NCI-H2171 treated with DMSO at 0.1 percent for 48 hours (cell line): ENCODE data around the gene MPV17L2.

Experiments used
- DNase-seq: peaks from one replicate; lab custom pipeline; 2025; lab: John Stamatoyannopoulos, UW

Gene MPV17L2

GRCh38 chr19:18218600-18218999, 25.6 kb downstream of the MPV17L2 start:
- no peak for DNase-seq

- DNase-seq, result no peak
Observed at GRCh38 chr19:18219911-18220631, 27.1 kb downstream of the MPV17L2 start.

- DNase-seq, result peak; percentile 27
Observed at GRCh38 chr19:18220632-18221275, 27.7 kb downstream of the MPV17L2 start.

GRCh38 chr19:18221815-18222725, 29.1 kb downstream of the MPV17L2 start:
- DNase-seq, result no peak

GRCh38 chr19:18223860-18224524, 31.0 kb downstream of the MPV17L2 start:
- peak; percentile 39 for DNase-seq

DNA sequence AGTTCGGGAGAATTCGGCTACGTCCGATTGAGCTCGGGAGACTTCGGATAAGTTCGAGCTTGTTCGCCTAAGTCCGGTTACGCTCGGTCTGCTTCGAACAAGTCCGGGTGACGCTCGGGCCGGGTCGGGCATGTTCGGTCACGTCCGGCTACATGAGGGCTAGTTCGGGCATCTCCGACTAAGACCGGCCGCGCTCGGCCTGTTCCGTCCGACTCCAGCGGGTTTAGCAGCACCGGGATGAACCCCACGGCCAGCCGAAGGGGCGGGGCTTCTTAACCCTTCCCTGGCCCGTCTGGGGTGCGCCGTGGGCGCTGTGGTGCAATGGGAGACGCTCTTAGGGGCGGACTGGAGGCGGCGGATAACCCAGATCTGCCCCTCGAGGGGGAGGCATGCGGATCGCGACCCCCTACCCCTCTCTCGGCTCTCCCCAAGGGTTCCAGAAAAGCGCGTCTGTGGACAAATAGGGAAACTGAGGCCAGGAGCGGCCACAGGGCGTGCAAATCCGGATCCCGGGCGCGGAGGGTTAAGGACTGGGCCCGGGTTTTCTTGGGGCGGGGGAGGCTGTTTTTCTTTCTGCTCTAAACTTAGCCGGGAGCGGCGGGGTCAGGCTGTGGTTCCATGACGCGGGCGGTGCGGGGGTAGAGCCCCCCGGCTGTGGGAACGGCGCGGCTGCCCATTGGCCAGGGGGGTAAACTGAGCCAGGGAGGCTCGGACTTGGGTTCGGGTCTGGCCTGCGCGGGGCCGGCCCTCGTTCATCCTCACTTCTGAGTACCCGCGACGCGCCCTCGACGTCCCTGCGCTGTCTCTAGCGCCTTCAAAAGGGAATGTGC, 31.7 kb downstream of the MPV17L2 start:
- DNase-seq, result peak; percentile 51

DNA sequence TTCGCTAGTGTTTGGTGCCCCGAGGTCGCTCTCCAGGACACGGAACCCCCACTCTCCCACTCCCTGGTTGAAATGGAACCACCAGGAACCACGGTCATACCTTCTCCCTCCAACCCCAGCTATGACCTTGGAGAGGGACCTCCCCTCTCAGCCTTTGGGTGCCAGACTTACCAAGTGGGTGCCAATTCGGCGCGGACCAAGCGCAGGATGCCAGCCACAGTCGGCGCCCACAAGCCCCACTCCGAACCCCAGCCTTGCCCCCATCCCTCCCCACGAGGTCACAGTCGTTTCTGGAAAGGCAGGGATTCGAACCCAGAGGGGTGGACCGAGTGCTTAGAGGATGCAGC, 32.3 kb downstream of the MPV17L2 start:
- DNase-seq, result no peak

DNA sequence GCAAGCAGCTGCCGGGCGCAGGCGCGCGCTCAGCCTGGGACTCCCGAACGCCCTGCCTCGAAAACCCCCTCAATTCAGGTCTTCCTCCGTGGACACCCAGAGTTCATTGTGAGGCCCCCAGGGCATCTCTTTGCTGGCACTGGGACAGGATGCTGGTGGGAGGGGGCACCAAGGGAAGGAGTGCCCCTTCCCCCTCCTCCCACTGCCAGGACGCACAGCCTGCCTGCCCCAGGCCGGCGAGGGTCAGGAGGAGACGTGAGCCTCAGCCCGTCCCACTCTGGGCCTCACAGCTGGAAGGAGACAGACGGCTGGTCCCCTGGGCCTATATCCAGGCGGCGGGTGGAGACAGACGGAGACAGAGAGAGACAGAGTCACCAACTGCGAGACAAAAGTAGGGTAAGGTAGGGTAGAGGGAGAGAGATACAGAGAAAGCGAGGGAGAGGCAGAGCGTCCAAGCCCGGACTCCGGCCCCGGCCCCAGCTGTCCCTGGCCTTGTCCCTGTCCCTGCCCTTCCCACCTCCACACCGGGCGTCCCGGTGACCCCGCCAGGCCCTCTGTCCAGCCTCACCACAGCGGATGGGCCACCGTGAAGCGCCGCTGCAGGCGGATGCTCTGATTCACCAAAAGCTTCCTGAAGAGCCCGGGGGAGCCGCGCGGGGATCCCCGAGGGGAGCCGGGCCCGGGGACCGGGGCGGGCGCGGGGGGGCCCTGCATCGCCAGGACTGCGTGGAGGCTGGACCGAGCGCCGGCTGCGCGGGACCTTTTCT, 32.9 kb downstream of the MPV17L2 start, which contains the start of gene PDE4C:
PDE4C (minus strand) TSS at position 737 of the 767 bp plus-strand sequence; CDS start at position 714, 23 bp downstream.
- peak; percentile 45 for DNase-seq

DNA sequence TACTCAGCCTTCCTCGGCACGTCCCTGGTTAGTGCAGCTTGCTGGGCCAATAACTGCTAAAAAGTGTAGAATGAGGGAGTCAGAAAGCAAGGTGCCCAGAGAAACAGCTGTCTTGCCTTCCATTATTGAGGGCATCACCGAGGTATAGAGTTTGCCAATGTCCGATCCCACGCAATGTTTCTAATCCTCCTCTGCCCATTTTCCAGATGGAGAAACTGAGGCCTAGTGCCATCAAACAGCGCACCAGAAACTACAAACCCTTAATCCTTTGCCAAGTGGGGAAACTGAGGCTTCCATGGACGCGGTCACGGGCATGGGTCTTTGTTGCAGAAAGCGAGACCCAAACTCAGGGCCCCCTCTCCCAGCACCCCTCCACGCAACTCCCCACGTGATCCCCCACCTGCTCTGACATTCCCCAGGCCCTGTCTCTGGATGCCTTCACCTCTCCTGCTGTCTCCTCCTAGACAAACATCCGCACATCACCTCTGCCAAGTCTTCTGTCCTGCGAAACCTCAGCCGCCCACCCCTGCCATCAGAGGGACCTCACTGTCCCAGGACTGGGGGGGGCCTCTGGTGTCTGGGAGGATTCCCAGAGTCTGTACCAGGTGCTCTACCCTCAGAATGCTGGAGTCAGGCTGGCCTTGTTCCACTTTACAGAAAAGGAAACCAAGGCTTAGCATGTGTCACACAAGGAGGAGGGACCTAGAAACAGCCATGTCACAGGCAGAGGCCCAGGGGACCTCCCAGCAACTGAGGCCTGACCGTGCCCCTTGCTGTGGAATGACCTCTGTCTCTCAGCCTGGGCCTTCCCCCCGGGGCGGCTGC, 34.1 kb downstream of the MPV17L2 start:
- DNase-seq, result no peak

DNA sequence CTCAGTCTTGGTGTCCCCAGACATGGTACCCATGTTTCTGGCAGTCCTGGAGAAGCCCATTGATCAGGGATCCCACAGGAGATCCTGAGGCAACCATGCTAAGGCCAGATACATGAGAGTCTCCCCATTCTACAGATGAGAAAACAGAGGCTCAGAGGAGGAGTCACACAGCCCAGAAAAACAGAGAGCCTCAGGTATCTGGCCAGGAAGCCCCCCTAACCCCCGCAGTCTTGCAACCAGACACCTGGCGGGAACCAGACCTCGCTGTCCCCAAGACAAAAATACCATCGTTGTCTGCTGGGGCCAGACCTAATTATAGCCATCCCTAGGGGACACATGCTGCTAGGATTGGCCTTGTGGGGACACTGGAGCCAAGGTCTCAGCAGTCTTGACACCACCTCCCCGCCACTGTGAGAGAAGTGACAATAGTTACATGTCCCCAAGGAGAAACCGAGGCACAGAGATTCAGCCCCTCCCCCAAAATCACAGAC, 34.8 kb downstream of the MPV17L2 start:
- no peak for DNase-seq

- no peak for DNase-seq
Observed at GRCh38 chr19:18229474-18229873, 36.5 kb downstream of the MPV17L2 start.

DNA sequence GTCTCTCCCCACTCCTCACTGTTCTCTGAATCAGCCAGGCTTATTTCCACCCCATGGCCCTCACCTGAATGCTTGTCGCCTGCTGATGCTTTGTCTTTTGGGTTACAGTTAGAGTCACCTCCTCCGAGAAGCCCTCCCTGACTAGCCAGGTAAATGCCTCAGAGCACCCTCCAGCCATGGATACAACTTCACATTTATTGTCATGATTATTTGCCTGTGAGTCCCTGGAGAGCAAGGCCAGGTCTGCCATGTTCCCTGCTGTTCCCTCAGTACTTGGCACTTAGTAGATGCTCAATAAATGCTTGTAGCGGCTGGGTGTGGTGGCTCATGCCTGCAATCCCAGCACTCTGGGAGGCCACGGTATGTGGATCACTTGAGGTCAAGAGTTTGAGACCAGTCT, 36.9 kb downstream of the MPV17L2 start:
- DNase-seq, result no peak

GRCh38 chr19:18230941-18231734, 38.1 kb downstream of the MPV17L2 start:
- DNase-seq, result no peak

- peak; percentile 81 for DNase-seq
Observed at GRCh38 chr19:18231775-18232174, 38.8 kb downstream of the MPV17L2 start.

- DNase-seq, result peak; percentile 63
Observed at GRCh38 chr19:18232540-18233223, 39.7 kb downstream of the MPV17L2 start.

- peak; percentile 32 for DNase-seq
Observed at GRCh38 chr19:18233224-18233825, 40.3 kb downstream of the MPV17L2 start.

- no peak for DNase-seq
Observed at GRCh38 chr19:18234194-18234593, 41.2 kb downstream of the MPV17L2 start.
